GM23248 (cell line): ENCODE data around the gene MYL12B.

Experiments used
- EZH2 ChIP-seq: fragments of 200-600 bp; sonication (generic); IDR thresholded peaks from 2 replicates; pipeline ENCODE4 v1.6.1; 2018; ENCODE audit warnings: antibody characterized with exemption, mild to moderate bottlenecking; ENCODE audit not compliant: insufficient read depth, poor library complexity, severe bottlenecking
- EZH2phosphoT487 ChIP-seq: fragments of 200-600 bp; sonication (generic); IDR thresholded peaks from 2 replicates; pipeline ENCODE4 v1.6.1; 2018; ENCODE audit warnings: antibody characterized with exemption, moderate library complexity, mild to moderate bottlenecking, low read depth; ENCODE audit not compliant: insufficient read depth

- TF ChIP-seq EZH2phosphoT487 (no peak), EZH2 (no peak)
Measured at GRCh38 chr18:3304832-3305231, 42.9 kb downstream of the MYL12B start.
